Measurements from ENCODE around the gene SPDYE9.
"Not testable (repeated sequence)": the region's sequence is repeated elsewhere in the genome, so short reads cannot be mapped to it uniquely, and the experiment has no call there.

SPDYE9 gene

DNA sequence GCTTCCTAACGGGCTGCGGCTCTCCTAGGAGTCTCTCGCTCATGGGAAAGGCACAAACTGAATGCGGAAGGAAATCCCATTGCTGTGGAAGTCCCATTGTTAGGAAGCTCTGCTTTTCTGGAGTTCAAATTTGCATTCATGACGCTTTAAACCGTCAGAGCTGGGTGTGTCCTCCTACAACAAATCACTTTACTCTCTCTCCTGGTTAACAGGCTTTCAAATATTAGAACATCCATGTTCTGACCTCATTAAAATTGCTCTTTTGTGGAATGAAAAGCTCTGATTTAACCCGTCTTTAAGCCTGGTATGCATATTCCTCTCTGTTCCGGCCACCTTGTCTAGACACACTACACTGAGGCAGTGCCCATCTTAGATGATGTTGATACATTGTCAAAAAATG is at the start of gene SPDYE9:
SPDYE9 (minus strand) TSS at position 101 of the 400 bp plus-strand sequence. CDS start 1,800 bp downstream, outside the sequence.
- not testable (repeated sequence) for DNase-seq (ENCODE audit: low read depth)

GRCh38 chr7:73134866-73135265 is 49.0 kb upstream of the SPDYE9 start:
- DNase-seq (ENCODE audit: low read depth): not testable (repeated sequence)

DNA sequence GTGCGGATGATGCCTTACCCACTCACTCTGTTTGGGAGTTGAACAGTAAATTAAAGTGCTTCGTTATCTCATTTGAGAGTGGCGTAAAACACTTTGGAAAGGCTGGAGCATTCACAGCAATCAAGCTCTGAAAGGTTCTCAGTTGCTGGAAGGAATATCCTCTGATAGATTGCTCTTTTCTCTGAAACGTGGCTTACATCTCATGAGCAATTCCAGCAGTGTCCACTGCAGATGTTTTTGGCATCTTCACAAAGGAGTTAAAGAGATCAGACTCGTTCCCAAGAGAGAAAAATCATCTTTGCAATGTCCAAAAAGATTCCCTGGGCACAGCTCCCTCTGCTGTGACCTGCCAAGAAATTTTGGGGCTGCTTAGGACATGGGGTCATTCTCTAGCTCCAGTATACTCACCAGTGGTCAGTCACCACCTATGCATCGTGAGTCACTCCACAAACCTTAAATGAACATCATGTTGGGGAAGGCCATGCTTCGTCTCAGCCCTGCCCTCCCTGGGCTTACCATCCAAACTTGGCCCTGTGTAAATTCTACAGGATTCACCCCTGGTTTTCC is 46.9 kb upstream of the SPDYE9 start:
- not testable (repeated sequence) for DNase-seq (ENCODE audit: low read depth)

DNA sequence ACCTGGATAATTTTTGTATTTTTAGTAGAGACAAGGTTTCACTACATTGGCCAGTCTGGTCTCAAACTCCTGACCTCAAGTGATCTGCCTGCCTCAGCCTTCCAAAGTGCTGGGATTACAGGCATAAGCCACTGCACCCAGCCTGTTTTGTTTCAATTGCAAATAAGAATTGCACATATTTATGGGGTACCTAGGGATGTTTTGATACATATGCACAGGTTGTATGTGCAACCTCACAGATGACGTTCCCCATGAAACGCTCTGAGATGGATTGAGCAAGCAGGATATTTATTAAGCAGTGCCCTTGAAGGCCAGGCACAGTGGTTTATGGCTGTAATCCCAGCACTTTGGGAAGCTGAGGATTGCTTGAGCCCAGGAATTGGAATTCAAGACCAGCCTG is 44.8 kb upstream of the SPDYE9 start:
- DNase-seq (ENCODE audit: low read depth): not testable (repeated sequence)

- not testable (repeated sequence) for DNase-seq (ENCODE audit: low read depth)
Observed at GRCh38 chr7:73124126-73124525, 38.3 kb upstream of the SPDYE9 start.

DNA sequence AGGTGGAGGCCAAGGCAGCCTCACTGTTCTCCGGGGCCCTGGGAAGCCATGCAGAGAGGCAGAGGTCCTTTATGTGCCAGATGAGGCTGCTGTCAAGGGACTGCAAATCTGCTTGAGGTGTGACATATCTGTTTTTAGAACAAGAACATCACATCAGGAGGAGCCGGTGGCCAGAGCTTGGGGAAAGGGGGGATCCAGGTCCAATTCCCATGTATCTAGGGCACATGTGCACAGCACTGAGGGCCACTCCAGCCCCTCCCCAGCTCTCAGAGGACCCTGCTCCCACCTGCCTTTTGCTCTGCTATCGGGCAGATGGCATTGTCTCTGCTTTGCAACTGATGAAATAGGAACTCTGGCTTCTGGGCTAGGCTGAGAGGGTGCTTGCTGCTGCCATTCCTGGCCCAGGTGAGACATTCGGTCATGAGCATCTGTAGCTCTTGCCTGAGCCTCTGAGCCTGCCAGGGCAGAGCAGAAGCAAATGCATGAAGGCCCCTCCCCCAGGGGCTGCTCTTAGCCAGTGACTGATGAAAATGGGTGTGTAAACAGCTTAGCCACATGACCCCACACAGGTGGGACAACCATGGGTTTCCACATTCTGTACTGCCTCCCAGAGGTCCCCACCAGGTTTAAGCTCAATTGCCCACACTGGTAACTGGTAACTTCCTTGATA is 37.1 kb upstream of the SPDYE9 start:
- DNase-seq (ENCODE audit: low read depth): not testable (repeated sequence)

DNA sequence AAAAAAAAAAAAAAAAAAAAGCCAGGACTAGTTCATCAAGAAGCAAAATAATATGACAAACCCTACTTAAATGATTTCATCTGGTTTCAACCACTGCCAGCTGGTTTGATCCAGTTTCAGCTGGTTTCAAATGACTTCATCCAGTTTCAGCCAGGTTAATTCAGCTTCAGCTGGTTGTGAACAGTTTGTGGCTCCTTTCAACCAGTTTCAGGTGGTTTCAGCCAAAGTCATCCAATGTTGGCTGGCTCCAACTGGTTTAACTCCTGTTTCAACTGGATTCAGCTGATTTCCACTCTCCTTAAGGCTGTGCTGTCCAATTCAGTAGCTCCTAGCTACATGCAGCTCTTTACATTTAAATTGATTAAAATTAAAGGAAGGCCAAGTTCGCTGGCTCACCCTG is 32.3 kb upstream of the SPDYE9 start:
- DNase-seq (ENCODE audit: low read depth): not testable (repeated sequence)

- DNase-seq (ENCODE audit: low read depth): not testable (repeated sequence)
Observed at GRCh38 chr7:73057811-73058210, 28.0 kb downstream of the SPDYE9 start, which contains the start of gene SPDYE11. TSS of gene SPDYE11 (minus strand) at chr7:73057911. CDS start at chr7:73056111, 1,800 bp downstream.

- not testable (repeated sequence) for DNase-seq (ENCODE audit: low read depth)
Observed at GRCh38 chr7:73029666-73030065, 56.2 kb downstream of the SPDYE9 start, which contains the start of gene SPDYE8. TSS of gene SPDYE8 (minus strand) at chr7:73029766. CDS start at chr7:73027966, 1,800 bp downstream.
